ENCODE measurements around the gene FBXW9.

- TF ChIP-seq NFRKB (IDR thresholded peaks at IDR 0.05) = no peak
- TF ChIP-seq FOXK2 (IDR thresholded peaks at IDR 0.05) = no peak
- no peak for TF ChIP-seq FOXM1 (IDR thresholded peaks at IDR 0.05; ENCODE audit: borderline replicate concordance)
- no peak for TF ChIP-seq ZNF384 (IDR thresholded peaks at IDR 0.05)
- TF ChIP-seq ARNT (IDR thresholded peaks at IDR 0.05) = no peak
- no peak for TF ChIP-seq SUZ12 (IDR thresholded peaks at IDR 0.05)
- TF ChIP-seq SP1 (IDR thresholded peaks at IDR 0.05) = no peak
These were observed 7.4 kb downstream of the FBXW9 start for GRCh38 chr19:12689012-12689411.

Data from HEK293T (cell line).